Measurements from ENCODE around the gene RNF144A.
"Not testable (repeated sequence)": the region's sequence is repeated elsewhere in the genome, so short reads cannot be mapped to it uniquely, and the experiment has no call there.

The RNF144A gene

DNA sequence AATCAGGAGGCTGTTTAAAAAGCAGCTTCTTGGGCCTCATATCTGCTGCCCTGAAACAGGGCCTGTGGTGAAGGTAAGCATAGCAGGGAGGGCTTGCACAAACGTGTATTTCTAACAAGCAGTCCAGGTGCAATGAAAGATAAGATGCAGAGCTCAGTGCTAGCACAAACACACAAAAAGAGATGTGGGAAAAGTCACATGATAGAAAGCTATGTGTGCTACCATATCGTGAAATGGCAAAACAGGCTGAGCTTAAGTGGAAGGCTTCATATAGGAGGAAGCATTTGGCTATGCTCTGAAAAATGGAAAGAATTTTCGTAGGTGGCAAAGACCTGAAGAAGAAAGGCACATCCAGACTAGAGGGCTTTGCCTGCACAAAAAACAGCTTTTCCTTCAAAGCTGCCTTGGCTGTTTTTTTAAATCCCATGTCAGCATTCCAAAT is 29.4 kb upstream of the RNF144A start:
- no peaks in the 10 kb centered on the region for H3K9me3 ChIP-seq
- in situ Hi-C loops (cut with MboI; ENCODE audit: low sequenced_read_pairs) = no loop called here
- no peaks in the 10 kb centered on the region; the same call in 1 of the 2 replicates for H3K27me3 ChIP-seq (ENCODE audit: low read depth)
- H3K36me3 ChIP-seq (replicated peaks) = no peaks in the 10 kb centered on the region
- H3K4me3 ChIP-seq = no peak overlapping the region
- H3K4me1 ChIP-seq = no peaks in the 10 kb centered on the region
- no peak for DNase-seq (ENCODE audit: low spot score in 2 of 2)

DNA sequence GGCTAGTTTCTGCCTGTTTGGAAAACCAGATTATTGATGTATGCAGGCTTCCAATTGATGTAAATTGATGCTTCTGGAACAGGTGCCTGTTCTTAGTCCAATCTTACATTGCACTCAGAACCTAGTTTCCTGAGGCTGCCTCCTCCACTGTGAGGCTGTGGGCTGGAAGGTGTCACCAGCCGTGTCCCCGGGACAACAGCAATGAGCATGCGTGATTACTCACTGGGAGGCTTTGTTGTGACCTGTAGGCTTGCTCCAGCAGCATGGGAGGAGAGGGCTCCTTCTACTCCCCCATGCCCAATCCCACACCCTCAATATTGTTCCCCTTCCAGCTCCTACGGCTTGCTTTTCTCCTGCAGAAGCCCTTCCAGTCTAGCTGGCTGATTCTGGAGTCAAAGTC is 28.5 kb upstream of the RNF144A start:
- Histone ChIP-seq H3K4me1 (no peaks in the 10 kb centered on the region), H3K9me3 (no peaks in the 10 kb centered on the region), H3K36me3 (replicated peaks) (no peaks in the 10 kb centered on the region), H3K27me3 (ENCODE audit: low read depth) (no peaks in the 10 kb centered on the region; the same call in 1 of the 2 replicates), H3K4me3 (no peak overlapping the region)
- no peak for DNase-seq (ENCODE audit: low spot score in 2 of 2)
- in situ Hi-C loops (cut with MboI; ENCODE audit: low sequenced_read_pairs) = no loop called here

DNA sequence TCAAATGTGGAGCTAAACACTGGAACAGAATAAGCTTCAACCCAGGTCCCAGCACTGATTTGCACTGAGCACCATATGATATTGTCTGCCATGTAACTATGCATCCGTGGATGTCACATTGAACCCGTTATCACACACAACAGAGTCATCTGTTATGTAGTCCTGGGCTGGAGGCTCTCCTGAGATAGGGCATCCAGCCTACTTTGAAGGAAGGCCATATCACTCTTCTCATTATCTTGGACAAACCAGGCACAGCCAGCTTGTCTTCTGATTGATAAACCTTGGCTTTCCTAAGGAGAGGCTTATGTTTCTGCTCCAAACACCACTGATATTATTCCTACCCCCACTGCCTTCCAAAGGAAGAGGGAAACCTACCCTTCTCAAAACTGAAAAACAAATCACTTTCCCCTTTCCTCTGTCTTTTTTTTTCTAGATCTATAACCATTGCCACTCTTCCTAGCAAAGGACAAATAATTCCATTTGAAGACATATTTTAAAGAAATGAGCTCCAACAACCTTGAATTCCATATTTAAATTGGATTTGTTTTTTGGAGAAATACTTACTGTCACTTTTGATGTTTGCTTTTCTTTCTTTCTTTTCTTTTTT is 23.2 kb upstream of the RNF144A start:
- Histone ChIP-seq H3K9me3 (no peaks in the 10 kb centered on the region), H3K4me3 (no peak overlapping the region)
- in situ Hi-C loops (cut with MboI; ENCODE audit: low sequenced_read_pairs) = no loop called here

DNA sequence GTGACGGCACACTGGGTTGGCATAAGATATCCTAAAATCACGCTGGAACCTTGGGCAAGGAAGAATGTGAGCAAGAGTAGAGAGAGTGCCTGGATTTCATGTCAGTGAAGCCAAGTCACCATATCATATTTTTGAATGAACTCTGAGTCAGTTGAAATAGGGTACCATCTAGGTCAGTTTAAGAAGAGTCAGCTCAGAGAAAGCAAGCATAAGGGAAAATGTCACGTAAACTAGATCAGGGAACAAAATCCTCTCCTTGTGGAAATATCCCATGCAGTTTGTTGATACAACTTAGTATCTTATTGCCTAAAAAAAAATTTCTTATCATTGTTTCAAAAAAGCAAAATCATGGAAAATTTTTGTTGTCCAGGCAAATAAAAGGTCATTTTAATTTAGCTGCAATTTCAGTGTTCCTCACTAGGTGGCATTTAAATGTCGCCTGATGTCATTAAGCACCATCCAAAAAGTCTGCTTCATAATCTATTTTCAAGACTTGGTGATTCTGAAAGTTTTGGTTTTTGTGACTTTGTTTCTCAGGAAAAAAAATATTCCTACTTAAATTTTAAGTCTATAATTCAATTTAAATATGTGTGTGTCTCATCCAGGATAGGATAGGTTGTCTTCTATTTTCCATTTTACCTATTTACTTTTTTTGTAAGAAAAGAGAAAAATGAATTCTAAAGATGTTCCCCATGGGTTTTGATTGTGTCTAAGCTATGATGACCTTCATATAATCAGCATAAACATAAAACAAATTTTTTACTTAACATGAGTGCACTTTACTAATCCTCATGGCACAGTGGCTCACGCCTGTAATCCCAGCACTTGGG is 20.1 kb upstream of the RNF144A start:
- peak in 1 of 2 experiments; percentile 24 for DNase-seq (ENCODE audit: low spot score in 2 of 2)
- no peak overlapping the region for H3K4me3 ChIP-seq
- in situ Hi-C loops (cut with MboI; ENCODE audit: low sequenced_read_pairs) = no loop called here
- no peaks in the 10 kb centered on the region for H3K4me1 ChIP-seq
- no peaks in the 10 kb centered on the region; the same call in 1 of the 2 replicates for H3K27me3 ChIP-seq (ENCODE audit: low read depth)
- no peaks in the 10 kb centered on the region for H3K9me3 ChIP-seq
- no peaks in the 10 kb centered on the region for H3K36me3 ChIP-seq (replicated peaks)

More for the DNA sequence above, 23.2 kb upstream of the RNF144A start:
- no peaks in the 10 kb centered on the region for H3K36me3 ChIP-seq (replicated peaks)
- no peak for DNase-seq (ENCODE audit: low spot score in 2 of 2)
- no peaks in the 10 kb centered on the region for H3K4me1 ChIP-seq
- no peaks in the 10 kb centered on the region; the same call in 1 of the 2 replicates for H3K27me3 ChIP-seq (ENCODE audit: low read depth)

GRCh38 chr2:6902581-6902980 is 14.6 kb upstream of the RNF144A start:
- H3K9me3 ChIP-seq; H3K27me3 ChIP-seq (ENCODE audit: low read depth); H3K4me3 ChIP-seq; in situ Hi-C loops (cut with MboI; ENCODE audit: low sequenced_read_pairs); H3K4me1 ChIP-seq; DNase-seq (ENCODE audit: low spot score in 2 of 2); H3K36me3 ChIP-seq (replicated peaks): not testable (repeated sequence)

GRCh38 chr2:6905668-6906067 is 11.5 kb upstream of the RNF144A start:
- Histone ChIP-seq H3K36me3 (replicated peaks) (no peaks in the 10 kb centered on the region), H3K27me3 (ENCODE audit: low read depth) (peaks cover 6% of the 10 kb centered on the region; the same call in 1 of the 2 replicates), H3K4me3 (no peak overlapping the region), H3K9me3 (no peaks in the 10 kb centered on the region), H3K4me1 (no peaks in the 10 kb centered on the region)
- in situ Hi-C loops (cut with MboI; ENCODE audit: low sequenced_read_pairs) = no loop called here
- DNase-seq (ENCODE audit: low spot score in 2 of 2) = no peak

DNA sequence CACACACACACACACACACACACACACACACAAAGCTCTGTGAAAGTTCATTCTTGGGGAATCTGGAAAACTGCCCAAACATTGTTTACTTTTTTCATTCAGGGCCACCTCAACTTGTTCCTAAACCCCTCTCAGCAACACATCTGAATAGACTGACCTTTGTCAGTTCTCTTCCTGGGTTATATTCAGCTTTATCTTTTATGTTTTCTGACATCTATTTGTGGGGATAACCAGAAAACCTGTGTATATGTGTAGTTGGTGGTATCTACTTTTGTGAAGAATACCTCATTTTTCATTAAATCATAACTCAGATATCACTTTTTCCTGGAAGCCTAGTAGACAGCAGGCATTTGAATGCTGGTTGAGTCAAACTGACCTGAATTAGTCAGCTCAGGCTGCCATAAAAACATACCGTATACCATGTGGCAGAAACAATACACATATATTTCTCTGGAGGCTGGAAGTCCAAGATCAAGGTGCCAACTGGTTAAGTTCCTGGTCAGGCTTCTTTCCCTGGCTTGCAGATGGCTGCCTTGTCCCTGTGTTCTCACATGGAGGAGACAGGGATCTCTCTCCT is 11.0 kb upstream of the RNF144A start:
- in situ Hi-C loops (cut with MboI; ENCODE audit: low sequenced_read_pairs) = no loop called here
- H3K4me1 ChIP-seq = no peaks in the 10 kb centered on the region
- H3K9me3 ChIP-seq = no peaks in the 10 kb centered on the region
- no peaks in the 10 kb centered on the region for H3K36me3 ChIP-seq (replicated peaks)
- H3K4me3 ChIP-seq = no peak overlapping the region
- DNase-seq (ENCODE audit: low spot score in 2 of 2) = no peak
- H3K27me3 ChIP-seq (ENCODE audit: low read depth) = peaks cover 6% of the 10 kb centered on the region; the same call in 1 of the 2 replicates

DNA sequence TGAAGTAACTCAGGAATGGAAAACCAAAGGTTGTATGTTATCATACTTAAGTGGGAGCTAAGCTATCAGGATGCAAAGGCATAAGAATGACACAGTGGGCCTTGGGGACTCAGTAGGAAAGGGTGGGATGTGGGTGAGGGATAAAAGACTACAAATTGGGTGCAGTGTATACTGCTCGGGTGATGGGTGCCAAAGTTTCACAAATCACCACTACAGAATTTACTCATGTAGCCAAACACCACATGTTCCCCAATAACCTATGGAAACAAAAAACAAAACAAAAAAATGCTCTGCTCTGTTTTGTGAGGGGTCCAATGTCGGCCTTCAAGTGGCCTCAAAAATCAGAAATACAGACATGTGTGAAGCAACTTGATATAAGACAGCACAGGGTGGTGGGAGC is 8.9 kb upstream of the RNF144A start:
- Histone ChIP-seq H3K9me3 (no peaks in the 10 kb centered on the region), H3K36me3 (replicated peaks) (no peaks in the 10 kb centered on the region), H3K4me3 (no peak overlapping the region), H3K27me3 (ENCODE audit: low read depth) (peaks cover 6% of the 10 kb centered on the region; the same call in 1 of the 2 replicates), H3K4me1 (no peaks in the 10 kb centered on the region)
- no peak for DNase-seq (ENCODE audit: low spot score in 2 of 2)
- in situ Hi-C loops (cut with MboI; ENCODE audit: low sequenced_read_pairs) = no loop called here

- no peaks in the 10 kb centered on the region for H3K9me3 ChIP-seq
- no peak overlapping the region for H3K4me3 ChIP-seq
- no peaks in the 10 kb centered on the region for H3K36me3 ChIP-seq (replicated peaks)
- no peaks in the 10 kb centered on the region for H3K4me1 ChIP-seq
- in situ Hi-C loops (cut with MboI; ENCODE audit: low sequenced_read_pairs) = no loop called here
- no peak for DNase-seq (ENCODE audit: low spot score in 2 of 2)
- H3K27me3 ChIP-seq (ENCODE audit: low read depth) = peaks cover 6% of the 10 kb centered on the region; the same call in 1 of the 2 replicates
These were observed 7.5 kb upstream of the RNF144A start for GRCh38 chr2:6909431-6910385.

DNA sequence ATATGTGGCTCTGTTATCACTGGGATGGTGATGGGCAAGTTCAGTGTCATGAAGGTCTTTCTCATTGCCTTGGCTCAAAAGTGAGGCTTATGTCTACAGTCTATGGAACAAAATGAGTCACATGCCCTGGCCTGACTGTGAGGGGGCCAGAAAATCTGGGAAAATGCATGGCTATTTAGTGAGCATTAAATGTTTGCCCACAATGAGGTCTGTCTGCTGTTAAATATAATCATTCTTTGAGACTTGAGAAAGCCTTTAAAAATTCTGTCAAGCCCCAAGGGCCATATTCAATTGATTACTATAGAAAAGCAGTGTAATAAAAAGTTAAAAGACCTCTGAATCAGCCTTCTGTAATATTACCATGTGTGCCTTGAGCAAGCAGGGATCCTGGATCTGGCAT is 5.5 kb upstream of the RNF144A start:
- peaks cover 6% of the 10 kb centered on the region; the same call in 1 of the 2 replicates for H3K27me3 ChIP-seq (ENCODE audit: low read depth)
- DNase-seq (ENCODE audit: low spot score in 2 of 2) = no peak
- in situ Hi-C loops (cut with MboI; ENCODE audit: low sequenced_read_pairs) = no loop called here
- no peaks in the 10 kb centered on the region for H3K36me3 ChIP-seq (replicated peaks)
- no peaks in the 10 kb centered on the region for H3K9me3 ChIP-seq
- no peaks in the 10 kb centered on the region for H3K4me1 ChIP-seq
- H3K4me3 ChIP-seq = no peak overlapping the region

DNA sequence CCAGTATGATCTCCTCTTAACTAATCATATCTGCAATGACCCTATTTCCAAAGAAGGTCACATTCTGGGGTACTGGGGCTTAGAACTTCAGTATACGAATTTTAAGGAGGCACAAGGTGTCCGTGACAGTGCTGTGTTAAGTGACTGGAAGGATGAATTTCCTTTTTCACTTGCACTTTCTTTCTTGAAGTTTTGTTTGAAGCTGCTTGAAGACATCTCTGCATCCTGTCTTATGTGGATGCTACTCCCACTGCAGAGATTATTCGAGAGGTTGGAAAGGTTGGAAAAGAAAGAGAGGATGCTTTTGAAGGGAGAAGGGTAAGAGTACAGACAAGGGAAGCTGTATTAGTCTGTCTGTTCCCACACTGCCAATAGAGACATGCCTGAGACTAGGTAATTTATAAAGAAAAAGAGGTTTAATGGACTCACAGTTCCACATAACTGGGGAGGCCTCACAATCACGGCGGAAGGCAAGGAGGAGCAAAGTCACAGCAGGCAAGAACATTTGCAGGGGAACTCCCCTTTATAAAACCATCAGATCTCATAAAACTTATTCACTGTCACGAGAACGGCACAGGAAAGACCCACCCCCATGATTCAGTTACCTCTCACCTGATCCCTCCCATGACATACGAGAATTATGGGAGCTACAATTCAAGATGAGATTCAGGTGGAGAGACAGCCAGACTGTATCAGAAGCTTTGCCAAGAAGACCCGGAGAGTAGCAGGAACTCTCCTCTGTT is 3.6 kb upstream of the RNF144A start:
- Histone ChIP-seq H3K4me1 (no peaks in the 10 kb centered on the region), H3K9me3 (no peaks in the 10 kb centered on the region), H3K27me3 (ENCODE audit: low read depth) (peaks cover 6% of the 10 kb centered on the region; the same call in 1 of the 2 replicates), H3K4me3 (no peak overlapping the region), H3K36me3 (replicated peaks) (no peaks in the 10 kb centered on the region)
- in situ Hi-C loops (cut with MboI; ENCODE audit: low sequenced_read_pairs) = no loop called here
- DNase-seq (ENCODE audit: low spot score in 2 of 2) = no peak

- in situ Hi-C loops (cut with MboI; ENCODE audit: low sequenced_read_pairs) = no loop called here
- no peaks in the 10 kb centered on the region for H3K36me3 ChIP-seq (replicated peaks)
- H3K27me3 ChIP-seq (ENCODE audit: low read depth) = no peaks in the 10 kb centered on the region
- H3K4me1 ChIP-seq = no peaks in the 10 kb centered on the region
- no peak for DNase-seq (ENCODE audit: low spot score in 2 of 2)
- H3K4me3 ChIP-seq = no peak overlapping the region
- 0 out of 2 replicates have a peak, but pooled peaks cover 2% of the 10 kb centered on the region for H3K9me3 ChIP-seq
These were observed 2.4 kb upstream of the RNF144A start for GRCh38 chr2:6914828-6915227.

DNA sequence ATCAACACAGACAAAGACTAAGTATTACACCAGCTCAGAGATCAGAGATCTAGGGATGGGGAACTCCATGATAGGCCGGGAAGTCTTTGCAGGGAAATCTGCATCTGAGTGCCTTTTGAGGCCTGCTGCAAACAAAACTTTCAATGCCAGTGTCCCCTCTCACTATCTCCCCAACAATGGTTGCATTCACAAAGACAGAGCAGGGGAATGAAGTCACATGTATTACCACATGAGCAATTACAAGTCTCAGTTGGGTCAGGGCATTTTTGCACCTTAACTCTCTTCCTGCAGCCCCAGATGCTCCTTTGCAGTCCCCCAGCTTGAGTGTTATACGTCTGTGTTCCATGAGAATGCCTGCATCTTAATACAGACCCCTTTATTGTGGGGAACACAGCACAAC is 1.8 kb upstream of the RNF144A start:
- H3K9me3 ChIP-seq = 0 out of 2 replicates have a peak, but pooled peaks cover 2% of the 10 kb centered on the region
- in situ Hi-C loops (cut with MboI; ENCODE audit: low sequenced_read_pairs) = no loop called here
- DNase-seq (ENCODE audit: low spot score in 2 of 2) = no peak
- H3K36me3 ChIP-seq (replicated peaks) = no peaks in the 10 kb centered on the region
- no peaks in the 10 kb centered on the region for H3K27me3 ChIP-seq (ENCODE audit: low read depth)
- no peaks in the 10 kb centered on the region for H3K4me1 ChIP-seq
- H3K4me3 ChIP-seq = no peak overlapping the region
